Suprapubic skin (tissue), 3 donors: ENCODE data around the gene ATXN7.

Experiments
- CTCF ChIP-seq, 2 donors: fragments of 200-600 bp in 1 of 2; fragments of 450-650 bp in 1 of 2; sonication (generic) in 1 of 2; IDR thresholded peaks; one replicate each; pipeline ENCODE4 v1.5.1; 2016 to 2019; ENCODE audit warnings: antibody characterized with exemption in 2 of 2, mild to moderate bottlenecking in 1 of 2, moderate library complexity in 1 of 2
- POLR2A ChIP-seq, 2 donors: fragments of 450-650 bp; IDR thresholded peaks; one replicate each; pipeline ENCODE4 v1.6.1; 2017; ENCODE audit warnings: antibody characterized with exemption in 2 of 2, mild to moderate bottlenecking in 2 of 2, moderate library complexity in 2 of 2

GRCh38 chr3:64033069-64033468, 169.4 kb downstream of the ATXN7 start:
- TF ChIP-seq CTCF (IDR thresholded peaks at IDR 0.05) (no peak), POLR2A (IDR thresholded peaks at IDR 0.05) (no peak)
